Gastrocnemius medialis (tissue), 4 donors: Measurements from ENCODE around the gene MED13L. TPM values are rescaled to one million over a fixed set of nuclear protein-coding genes. Genes with fewer than 3 reads are reported as not detected.

Experiments used
- ATAC-seq, 2 donors: fragments of 150-250 bp; one replicate each; pipeline ENCODE4 v1.9.1; 2016
- DNase-seq, 2 donors: peaks; one replicate each; pipeline ENCODE4 v3.0.0-alpha.2; 2019
- H3K27ac ChIP-seq, 4 donors: fragments of 200-600 bp; sonication (generic); 1 replicate in 1 of 4; 2 replicates in 3 of 4; pipeline ENCODE4 v1.5.1; 2016 to 2018; ENCODE audit warnings: mild to moderate bottlenecking in 2 of 4, moderate library complexity in 1 of 4
- H3K27me3 ChIP-seq, 3 donors: fragments of 200-600 bp; sonication (generic) in 2 of 3; 1 replicate in 1 of 3; 2 replicates in 2 of 3; pipeline versions ENCODE4 v1.5.1 to v1.6.0; 2016 to 2019; ENCODE audit warnings: mild to moderate bottlenecking in 1 of 3, moderate library complexity in 1 of 3
- H3K36me3 ChIP-seq, 2 donors: fragments of 200-600 bp; sonication (generic) in 1 of 2; one replicate each; pipeline ENCODE4 v1.5.1; 2017 to 2018
- H3K4me1 ChIP-seq, 2 donors: fragments of 200-600 bp; sonication (generic) in 1 of 2; one replicate each; pipeline ENCODE4 v1.5.1; 2016 to 2017; ENCODE audit warnings: mild to moderate bottlenecking in 2 of 2
- H3K4me3 ChIP-seq, 4 donors: fragments of 200-600 bp; sonication (generic) in 3 of 4; 1 replicate in 1 of 4; 2 replicates in 3 of 4; pipeline ENCODE4 v1.5.1; 2016 to 2019; ENCODE audit warnings: mild to moderate bottlenecking in 2 of 4
- H3K9me3 ChIP-seq, 3 donors: fragments of 200-600 bp; sonication (generic) in 2 of 3; 1 replicate in 1 of 3; 2 replicates in 2 of 3; pipeline ENCODE4 v1.5.1; 2016 to 2019
- CTCF ChIP-seq, 5 experiments: fragments of 450-650 bp in 3 of 5; fragments of 200-600 bp in 2 of 5; sonication (generic) in 2 of 5; IDR thresholded peaks in 4 of 5; conservative IDR thresholded peaks in 1 of 5; 1 replicate in 4 of 5; 2 replicates in 1 of 5; pipeline ENCODE4 v1.5.1; 2016 to 2019; ENCODE audit warnings: antibody characterized with exemption in 5 of 5, mild to moderate bottlenecking in 3 of 5, moderate library complexity in 3 of 5
- POLR2A ChIP-seq, 2 donors: fragments of 450-650 bp; IDR thresholded peaks; one replicate each; pipeline ENCODE4 v1.6.1; 2017; ENCODE audit warnings: antibody characterized with exemption in 2 of 2, mild to moderate bottlenecking in 2 of 2, moderate library complexity in 2 of 2
- in situ Hi-C, 4 donors: fragments of 200-750 bp; cut with MboI; loops; one replicate each; pipeline versions ENCODE4 v1.15.0 to v1.8.0; 2017; ENCODE audit warnings: low sequenced_read_pairs in 4 of 4
- intact Hi-C: fragments of 100-400 bp; cut with DNase I; formaldehyde crosslinking; loops from one replicate; pipeline ENCODE4 v1.15.1; 2023; ENCODE audit warnings: low total_unique reads
- total RNA-seq, 4 donors: library from RNA; depleted of rRNA; stranded (reverse); fragments of >200 nt; gene quantifications; one replicate each; pipeline versions ENCODE4 v1.1.0 to v1.2.3, GENCODE V29; 2016

Gene MED13L
- total RNA-seq, 4 donors from 2014 or later = 59.5 to 92.6 (median 74.1) TPM

DNA sequence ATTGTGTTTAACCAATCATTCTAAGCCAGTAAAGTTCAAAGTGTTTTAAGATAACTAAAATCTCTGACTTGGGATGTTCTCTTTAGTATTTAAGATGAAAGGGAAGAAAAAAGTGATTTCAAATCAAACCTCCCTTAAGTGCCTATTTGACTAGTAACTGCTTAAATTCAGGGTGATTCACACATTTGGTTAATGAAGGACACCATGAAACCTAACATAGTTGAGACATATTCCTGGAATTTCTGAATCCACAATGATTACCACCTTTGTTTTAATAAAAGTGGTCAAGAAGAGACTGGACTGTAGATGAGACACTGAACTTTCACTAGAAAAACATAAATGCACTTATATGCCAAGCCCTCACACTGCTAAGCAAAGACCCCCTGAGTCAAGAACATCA, 138.7 kb downstream of the MED13L start:
- TF ChIP-seq POLR2A (IDR thresholded peaks at IDR 0.05) = no peak
- TF ChIP-seq CTCF (IDR thresholded peaks at IDR 0.05 in 4 of 5, conservative IDR thresholded peaks at IDR 0.05 in 1 of 5) = no peak
- in situ Hi-C loops (loop anchor here in 2 of 4 donors (10.0 to 25.0 kb wide), 2 partner anchors 86 to 99 kb away; no protein-coding TSS in a partner anchor), intact Hi-C loops (no loop called here)
- no peaks in the 10 kb centered on the region for H3K27me3 ChIP-seq
- DNase-seq (no peak), ATAC-seq (no peak)
- no peaks in the 10 kb centered on the region for H3K9me3 ChIP-seq
- no peak overlapping the region for H3K4me3 ChIP-seq
- no peaks in the 10 kb centered on the region for H3K36me3 ChIP-seq
- peaks cover 79 to 89% of the 10 kb centered on the region in 2 donors for H3K4me1 ChIP-seq
- no peak overlapping the region for H3K27ac ChIP-seq

- Histone ChIP-seq H3K4me1 (peaks cover 79 to 89% of the 10 kb centered on the region in 2 donors), H3K9me3 (no peaks in the 10 kb centered on the region), H3K27ac (no peak overlapping the region), H3K4me3 (no peak overlapping the region), H3K27me3 (no peaks in the 10 kb centered on the region), H3K36me3 (no peaks in the 10 kb centered on the region)
- TF ChIP-seq CTCF (IDR thresholded peaks at IDR 0.05 in 4 of 5, conservative IDR thresholded peaks at IDR 0.05 in 1 of 5) (no peak), POLR2A (IDR thresholded peaks at IDR 0.05) (no peak)
- in situ Hi-C loops = loop anchor here in 2 of 4 donors (10.0 to 25.0 kb wide), 2 partner anchors 86 to 99 kb away; no protein-coding TSS in a partner anchor
- ATAC-seq (no peak), DNase-seq (no peak)
- intact Hi-C loops = no loop called here
These were observed 139.1 kb downstream of the MED13L start for GRCh38 chr12:116138364-116138763.

- ATAC-seq (no peak), DNase-seq (no peak)
- H3K36me3 ChIP-seq = no peaks in the 10 kb centered on the region
- H3K27me3 ChIP-seq = no peaks in the 10 kb centered on the region
- H3K4me3 ChIP-seq = no peak overlapping the region
- H3K9me3 ChIP-seq = no peaks in the 10 kb centered on the region
- peaks cover 79 to 89% of the 10 kb centered on the region in 2 donors for H3K4me1 ChIP-seq
- intact Hi-C loops = no loop called here
- in situ Hi-C loops = loop anchor here in 2 of 4 donors (10.0 to 25.0 kb wide), 2 partner anchors 87 to 100 kb away; no protein-coding TSS in a partner anchor
- H3K27ac ChIP-seq = no peak overlapping the region
- no peak for TF ChIP-seq CTCF (IDR thresholded peaks at IDR 0.05 in 4 of 5, conservative IDR thresholded peaks at IDR 0.05 in 1 of 5)
- TF ChIP-seq POLR2A (IDR thresholded peaks at IDR 0.05) = no peak
These were observed 140.2 kb downstream of the MED13L start for GRCh38 chr12:116137318-116137717.

DNA sequence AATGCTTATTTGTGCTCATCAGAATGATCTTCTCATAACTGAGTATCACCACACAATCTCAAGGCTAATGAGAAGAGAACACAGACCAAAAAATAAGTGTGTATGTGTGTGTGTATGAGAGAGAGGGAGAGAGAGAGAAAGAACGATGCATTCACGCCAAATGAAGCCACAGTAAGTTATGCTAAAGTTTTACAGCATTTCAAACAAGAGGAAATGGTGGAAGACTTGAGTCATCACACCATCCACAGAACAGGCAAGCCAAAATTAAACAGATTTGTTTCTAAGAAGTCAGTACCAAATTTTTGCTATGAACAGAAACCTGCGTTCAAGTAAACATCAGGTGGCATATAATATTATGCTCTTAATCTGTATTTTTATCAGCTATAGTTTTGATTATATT, 141.2 kb downstream of the MED13L start:
- in situ Hi-C loops = loop anchor here in 2 of 4 donors (10.0 to 25.0 kb wide), 2 partner anchors 88 to 101 kb away; no protein-coding TSS in a partner anchor
- no peak for ATAC-seq
- no peaks in the 10 kb centered on the region for H3K27me3 ChIP-seq
- peaks cover 79 to 83% of the 10 kb centered on the region in 2 donors for H3K4me1 ChIP-seq
- TF ChIP-seq CTCF (IDR thresholded peaks at IDR 0.05 in 4 of 5, conservative IDR thresholded peaks at IDR 0.05 in 1 of 5) (no peak), POLR2A (IDR thresholded peaks at IDR 0.05) (no peak)
- H3K4me3 ChIP-seq = no peak overlapping the region
- intact Hi-C loops = no loop called here
- no peak overlapping the region for H3K27ac ChIP-seq
- DNase-seq = no peak
- H3K36me3 ChIP-seq = no peaks in the 10 kb centered on the region
- no peaks in the 10 kb centered on the region for H3K9me3 ChIP-seq
